ENCODE data around the gene P3H4. TPM values are rescaled to one million over a fixed set of nuclear protein-coding genes. Genes with fewer than 3 reads are reported as not detected.
A peak's percentile ranks its signal among the peaks of the same experiment; 100 is the strongest.
"Not testable (repeated sequence)": the region's sequence is repeated elsewhere in the genome, so short reads cannot be mapped to it uniquely, and the experiment has no call there.

The P3H4 gene
- total RNA-seq, 2 experiments from 2014 or later, result 1.2 to 1.5 TPM

DNA sequence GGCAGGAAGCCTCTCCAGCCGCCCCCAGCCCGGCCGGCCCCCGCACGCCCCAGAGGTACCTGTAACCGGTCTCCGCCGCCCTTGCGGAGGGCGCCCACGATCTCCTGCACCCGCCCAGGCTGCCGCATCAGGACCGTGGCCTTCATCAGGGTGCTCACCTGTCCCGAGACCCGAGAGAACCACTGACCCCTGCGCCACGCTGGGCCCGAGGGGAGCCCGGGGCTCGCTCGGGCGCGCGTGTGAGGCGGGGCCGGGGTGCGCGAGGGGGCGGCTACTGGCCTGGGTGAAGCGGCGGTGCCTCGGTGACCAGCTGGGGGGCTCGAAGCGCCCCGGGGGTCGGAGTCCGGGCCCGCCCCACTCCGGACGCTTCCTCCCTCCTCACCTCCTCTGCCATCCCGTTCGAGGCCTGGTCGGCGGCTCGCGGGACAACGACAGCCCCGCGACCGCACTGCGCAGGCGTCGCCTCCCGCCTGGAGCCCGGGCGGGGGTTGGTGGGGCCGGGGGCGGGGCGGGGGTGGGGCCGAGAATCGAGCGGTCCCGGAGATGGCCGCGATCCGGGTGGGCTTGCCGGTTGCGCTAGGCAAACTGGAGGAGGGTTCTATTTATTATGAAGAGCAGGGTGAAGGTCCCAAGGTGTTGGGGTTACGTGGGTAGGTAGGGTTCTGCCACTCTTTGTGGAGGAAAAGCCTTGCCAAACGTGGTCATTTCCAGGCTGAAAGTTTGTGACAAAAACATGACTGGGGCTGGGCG is 24.2 kb upstream of the P3H4 start, which contains the start of gene NT5C3B:
TSS of gene NT5C3B (minus strand) at position 433 of the 750 bp plus-strand sequence. CDS start at position 394, 39 bp downstream.
- Mint-ChIP-seq H3K27me3 (ENCODE audit: low read depth) (no peaks in the 10 kb centered on the region), H3K4me3 (peak within 1 kb of the TSS; percentile 80), H3K9me3 (no peaks in the 10 kb centered on the region), H3K36me3 (ENCODE audit: low read depth) (peaks cover 4% of the 10 kb centered on the region), H3K4me1 (ENCODE audit: low read depth) (peaks cover 16% of the 10 kb centered on the region), H3K27ac (peak within 1 kb of the TSS; percentile 8)
- CTCF ChIA-PET, result interaction anchor here (1.0 kb wide), 1 partner anchor 13 kb away, joined by 4 read pairs; no protein-coding TSS in a partner anchor
- intact Hi-C loops (cut with micrococcal nuclease), result loop anchor here (2.0 kb wide), 1 partner anchor 29 kb away; the partner anchor contains the start of gene KLHL11
- peak; percentile 52 for DNase-seq

DNA sequence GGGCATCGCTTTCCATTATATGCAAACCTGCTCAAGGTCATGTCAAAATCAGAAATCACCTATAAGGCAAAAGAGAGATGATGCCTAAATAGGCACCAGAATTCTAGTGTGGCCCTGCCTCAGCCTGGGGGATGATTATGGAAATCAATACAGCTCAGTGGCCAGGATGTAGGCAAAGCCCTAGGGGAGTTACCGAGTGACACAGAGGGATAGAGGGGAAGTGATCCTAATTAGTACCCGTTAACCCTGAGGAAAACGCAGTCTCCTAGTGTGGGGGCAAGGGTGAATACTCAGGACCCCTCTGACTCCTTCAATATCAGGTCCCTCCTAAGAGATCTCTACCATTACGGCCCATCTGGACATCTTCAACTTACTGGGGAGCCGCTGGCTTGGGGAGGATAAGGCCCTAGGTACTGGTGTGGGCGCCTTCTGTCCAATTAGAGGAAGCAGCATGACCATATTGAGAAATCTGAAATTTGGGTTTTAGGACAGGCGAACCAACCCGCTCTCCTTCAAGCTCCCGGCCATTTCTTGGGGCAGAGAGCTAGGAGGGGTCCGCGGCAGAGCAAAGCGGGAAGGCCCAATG is 23.6 kb upstream of the P3H4 start:
- Mint-ChIP-seq H3K4me3 (peak overlapping the region; percentile 77), H3K9me3 (no peaks in the 10 kb centered on the region), H3K27ac (peak overlapping the region; percentile 8), H3K27me3 (ENCODE audit: low read depth) (no peaks in the 10 kb centered on the region), H3K36me3 (ENCODE audit: low read depth) (peaks cover 6% of the 10 kb centered on the region), H3K4me1 (ENCODE audit: low read depth) (peaks cover 16% of the 10 kb centered on the region)
- no peak for DNase-seq
- CTCF ChIA-PET, result interaction anchor here (1.2 kb wide), 1 partner anchor 21 kb away, joined by 3 read pairs; no protein-coding TSS in a partner anchor
- intact Hi-C loops (cut with micrococcal nuclease), result no loop called here

DNA sequence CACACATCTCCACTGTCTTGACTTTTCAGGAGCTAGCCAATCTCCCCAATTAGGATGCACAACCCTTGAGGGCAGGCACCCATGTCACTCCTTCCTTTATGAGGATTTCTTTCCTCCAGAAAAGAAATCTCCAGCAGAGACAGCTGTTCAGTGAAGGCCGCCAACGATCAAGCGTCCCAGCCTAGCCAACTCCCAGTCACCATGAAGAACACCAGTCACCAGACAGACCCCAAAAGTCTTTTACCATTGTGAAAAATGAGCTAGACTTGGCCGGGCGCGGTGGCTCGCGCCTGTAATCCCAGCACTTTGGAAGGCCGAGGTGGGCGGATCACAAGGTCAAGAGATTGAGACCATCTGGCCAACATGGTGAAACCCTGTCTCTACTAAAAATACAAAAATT is 18.2 kb upstream of the P3H4 start:
- intact Hi-C loops (cut with micrococcal nuclease); H3K27ac Mint-ChIP-seq; H3K27me3 Mint-ChIP-seq (ENCODE audit: low read depth); DNase-seq; CTCF ChIA-PET; H3K9me3 Mint-ChIP-seq; H3K36me3 Mint-ChIP-seq (ENCODE audit: low read depth); H3K4me3 Mint-ChIP-seq; H3K4me1 Mint-ChIP-seq (ENCODE audit: low read depth): not testable (repeated sequence)

DNA sequence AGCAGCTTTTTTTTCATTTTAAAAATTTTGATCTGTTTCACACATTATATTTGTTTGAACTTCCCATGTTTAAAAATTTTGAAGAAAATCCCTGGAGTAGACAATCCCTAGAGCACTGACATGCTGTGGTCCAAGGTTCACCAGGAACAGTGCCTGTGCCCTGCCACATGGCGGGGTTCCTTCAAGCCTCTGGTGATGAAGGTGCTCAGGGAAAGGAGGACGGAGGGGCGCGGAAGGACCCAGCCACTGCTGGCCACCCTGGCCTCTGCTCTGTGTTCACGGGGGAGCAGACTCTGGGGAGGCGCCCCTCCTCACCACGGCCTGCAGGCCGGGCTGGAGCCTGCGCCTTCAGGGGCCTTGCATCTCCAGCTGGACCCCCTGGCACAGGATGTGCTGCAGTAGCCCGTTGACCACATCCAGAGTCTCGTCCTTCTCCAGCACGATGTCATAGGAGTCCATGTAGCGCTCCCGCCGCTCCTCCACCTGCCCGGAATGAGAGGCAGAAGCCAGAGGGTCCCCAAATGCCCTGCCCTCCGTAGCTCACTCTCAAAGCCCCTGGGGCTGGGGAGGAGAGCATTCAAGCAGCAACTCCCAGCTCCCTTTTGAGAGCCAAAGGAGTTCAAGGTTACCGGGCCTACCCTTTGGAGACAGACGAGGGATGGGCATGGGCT is 13.6 kb upstream of the P3H4 start:
- no peak for DNase-seq
- Mint-ChIP-seq H3K4me1 (ENCODE audit: low read depth) (no peaks in the 10 kb centered on the region), H3K9me3 (no peaks in the 10 kb centered on the region), H3K4me3 (no peak overlapping the region), H3K27me3 (ENCODE audit: low read depth) (no peaks in the 10 kb centered on the region), H3K36me3 (ENCODE audit: low read depth) (peaks cover 4% of the 10 kb centered on the region), H3K27ac (no peak overlapping the region)
- intact Hi-C loops (cut with micrococcal nuclease), result no loop called here
- CTCF ChIA-PET, result no interaction called here

DNA sequence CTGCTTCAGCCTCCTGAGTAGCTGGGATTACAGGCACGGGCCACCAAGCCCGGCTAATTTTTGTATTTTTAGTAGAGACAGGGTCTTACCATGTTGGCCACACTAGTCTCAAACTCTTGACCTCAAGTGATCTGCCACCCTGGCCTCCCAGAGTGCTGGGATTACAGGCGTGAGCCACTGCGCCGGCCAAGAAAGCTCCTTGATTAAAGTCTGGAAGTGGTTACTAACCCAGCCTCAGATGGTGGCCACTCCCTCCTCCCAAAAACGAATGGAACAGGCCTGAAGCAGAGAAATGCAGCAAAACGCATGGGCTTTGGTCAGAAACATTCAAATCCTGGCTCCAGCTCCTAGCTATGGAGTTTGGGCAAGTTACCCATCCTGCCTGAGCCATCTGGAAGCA is 12.3 kb upstream of the P3H4 start:
- intact Hi-C loops (cut with micrococcal nuclease), result no loop called here

DNA sequence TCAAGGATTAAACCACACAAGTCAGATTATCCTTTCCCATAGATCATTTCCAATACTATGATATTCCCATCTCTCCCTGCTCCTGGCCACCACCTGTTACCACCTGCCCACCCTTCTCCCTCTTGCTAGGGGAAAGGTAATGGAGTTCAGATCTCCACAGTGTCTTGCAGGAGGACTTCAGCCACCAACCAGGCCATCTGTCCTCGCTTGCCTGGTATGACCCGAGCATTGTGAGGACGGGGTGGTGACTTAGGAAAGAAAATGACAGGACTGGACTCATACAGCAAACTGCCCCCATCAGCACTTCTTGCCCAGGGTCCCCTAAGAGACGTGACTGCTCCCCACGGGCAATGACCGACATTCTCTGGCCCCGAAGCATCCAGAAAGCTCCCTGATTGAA is 11.8 kb upstream of the P3H4 start:
- H3K27me3 Mint-ChIP-seq (ENCODE audit: low read depth), result no peaks in the 10 kb centered on the region
- intact Hi-C loops (cut with micrococcal nuclease), result no loop called here
- H3K4me3 Mint-ChIP-seq, result no peak overlapping the region
- peaks cover 2% of the 10 kb centered on the region for H3K36me3 Mint-ChIP-seq (ENCODE audit: low read depth)
- H3K4me1 Mint-ChIP-seq (ENCODE audit: low read depth), result no peaks in the 10 kb centered on the region
- no peaks in the 10 kb centered on the region for H3K9me3 Mint-ChIP-seq
- DNase-seq, result no peak
- H3K27ac Mint-ChIP-seq, result no peak overlapping the region
- CTCF ChIA-PET, result interaction anchor here (1.0 to 1.2 kb wide), 3 partner anchors 12 to 22 kb away, joined by 3 to 4 read pairs (median 4); partner anchors contain the start of gene P3H4

More for the DNA sequence above, 12.3 kb upstream of the P3H4 start:
- H3K4me3 Mint-ChIP-seq, result no peak overlapping the region
- CTCF ChIA-PET, result interaction anchor here (1.0 to 1.2 kb wide), 3 partner anchors 13 to 22 kb away, joined by 3 to 4 read pairs (median 4); partner anchors contain the start of gene P3H4
- H3K4me1 Mint-ChIP-seq (ENCODE audit: low read depth), result no peaks in the 10 kb centered on the region
- H3K36me3 Mint-ChIP-seq (ENCODE audit: low read depth), result peaks cover 3% of the 10 kb centered on the region
- DNase-seq, result no peak
- no peaks in the 10 kb centered on the region for H3K9me3 Mint-ChIP-seq
- no peaks in the 10 kb centered on the region for H3K27me3 Mint-ChIP-seq (ENCODE audit: low read depth)
- no peak overlapping the region for H3K27ac Mint-ChIP-seq

DNA sequence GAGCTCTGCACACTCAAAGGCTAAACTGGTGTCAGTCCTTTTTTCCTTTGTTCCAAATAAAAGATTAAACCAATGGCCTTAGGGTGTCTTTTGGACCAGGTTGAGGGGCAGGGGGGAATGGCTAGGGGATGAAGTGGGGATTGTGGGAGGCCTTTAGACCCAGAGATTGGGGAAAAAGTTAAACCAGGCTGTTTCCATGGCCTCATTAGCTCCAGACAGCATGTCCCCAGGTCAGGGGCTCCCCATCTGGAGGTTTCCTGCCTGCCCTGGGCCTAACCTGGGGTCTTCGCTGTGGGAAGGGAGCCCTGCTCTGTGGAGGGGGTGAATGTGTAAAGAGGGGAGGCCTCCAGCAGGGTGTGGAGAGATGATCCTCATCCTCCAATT is 11.4 kb upstream of the P3H4 start:
- Mint-ChIP-seq H3K4me1 (ENCODE audit: low read depth) (no peaks in the 10 kb centered on the region), H3K9me3 (no peaks in the 10 kb centered on the region), H3K27ac (no peak overlapping the region), H3K36me3 (ENCODE audit: low read depth) (no peaks in the 10 kb centered on the region), H3K27me3 (ENCODE audit: low read depth) (no peaks in the 10 kb centered on the region), H3K4me3 (no peak overlapping the region)
- no peak for DNase-seq
- intact Hi-C loops (cut with micrococcal nuclease), result no loop called here
- CTCF ChIA-PET, result interaction anchor here (1.0 to 1.2 kb wide), 2 partner anchors 12 to 14 kb away, joined by 4 read pairs; partner anchors contain the start of gene P3H4

DNA sequence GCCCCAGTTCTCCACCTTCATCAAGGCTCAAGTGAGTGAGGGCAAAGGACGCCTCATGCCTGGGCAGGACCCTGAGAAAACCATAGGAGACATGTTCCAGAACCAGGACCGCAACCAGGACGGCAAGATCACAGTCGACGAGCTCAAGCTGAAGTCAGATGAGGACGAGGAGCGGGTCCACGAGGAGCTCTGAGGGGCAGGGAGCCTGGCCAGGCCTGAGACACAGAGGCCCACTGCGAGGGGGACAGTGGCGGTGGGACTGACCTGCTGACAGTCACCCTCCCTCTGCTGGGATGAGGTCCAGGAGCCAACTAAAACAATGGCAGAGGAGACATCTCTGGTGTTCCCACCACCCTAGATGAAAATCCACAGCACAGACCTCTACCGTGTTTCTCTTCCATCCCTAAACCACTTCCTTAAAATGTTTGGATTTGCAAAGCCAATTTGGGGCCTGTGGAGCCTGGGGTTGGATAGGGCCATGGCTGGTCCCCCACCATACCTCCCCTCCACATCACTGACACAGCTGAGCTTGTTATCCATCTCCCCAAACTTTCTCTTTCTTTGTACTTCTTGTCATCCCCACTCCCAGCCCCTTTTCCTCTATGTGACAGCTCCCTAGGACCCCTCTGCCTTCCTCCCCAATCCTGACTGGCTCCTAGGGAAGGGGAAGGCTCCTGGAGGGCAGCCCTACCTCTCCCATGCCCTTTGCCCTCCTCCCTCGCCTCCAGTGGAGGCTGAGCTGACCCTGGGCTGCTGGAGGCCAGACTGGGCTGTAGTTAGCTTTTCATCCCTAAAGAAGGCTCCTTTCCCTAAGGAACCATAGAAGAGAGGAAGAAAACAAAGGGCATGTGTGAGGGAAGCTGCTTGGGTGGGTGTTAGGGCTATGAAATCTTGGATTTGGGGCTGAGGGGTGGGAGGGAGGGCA is 10.7 kb upstream of the P3H4 start:
- no peaks in the 10 kb centered on the region for H3K4me1 Mint-ChIP-seq (ENCODE audit: low read depth)
- CTCF ChIA-PET, result interaction anchor here (0.6 to 1.2 kb wide), 2 partner anchors 14 to 54 kb away, joined by 3 to 4 read pairs; no protein-coding TSS in a partner anchor
- H3K27ac Mint-ChIP-seq, result no peak overlapping the region
- no peak for DNase-seq
- no peaks in the 10 kb centered on the region for H3K9me3 Mint-ChIP-seq
- no peaks in the 10 kb centered on the region for H3K36me3 Mint-ChIP-seq (ENCODE audit: low read depth)
- H3K4me3 Mint-ChIP-seq, result no peak overlapping the region
- no peaks in the 10 kb centered on the region for H3K27me3 Mint-ChIP-seq (ENCODE audit: low read depth)
- intact Hi-C loops (cut with micrococcal nuclease), result no loop called here

DNA sequence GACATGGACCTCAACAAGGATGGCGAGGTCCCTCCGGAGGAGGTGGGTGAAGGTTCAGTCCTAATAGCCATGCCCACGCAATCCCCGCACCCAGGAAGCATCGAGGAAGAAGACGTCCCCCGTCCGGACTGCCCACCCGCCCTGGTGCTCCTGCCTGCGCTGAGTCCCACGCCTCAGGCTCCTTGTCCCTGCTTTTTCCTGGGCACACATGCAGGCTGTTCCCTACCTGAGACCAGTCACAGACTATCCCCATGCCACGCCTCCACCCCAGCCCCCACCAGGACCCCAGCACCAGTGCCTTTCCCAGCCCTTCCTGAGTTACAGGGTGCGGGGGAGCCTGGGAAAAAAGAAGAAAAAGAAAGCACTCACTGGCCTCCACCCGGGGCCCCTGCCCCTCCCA is 10.0 kb upstream of the P3H4 start:
- H3K9me3 Mint-ChIP-seq, result no peaks in the 10 kb centered on the region
- CTCF ChIA-PET, result no interaction called here
- no peak overlapping the region for H3K4me3 Mint-ChIP-seq
- no peaks in the 10 kb centered on the region for H3K36me3 Mint-ChIP-seq (ENCODE audit: low read depth)
- H3K27ac Mint-ChIP-seq, result no peak overlapping the region
- DNase-seq, result no peak
- no peaks in the 10 kb centered on the region for H3K4me1 Mint-ChIP-seq (ENCODE audit: low read depth)
- H3K27me3 Mint-ChIP-seq (ENCODE audit: low read depth), result no peaks in the 10 kb centered on the region
- intact Hi-C loops (cut with micrococcal nuclease), result no loop called here

DNA sequence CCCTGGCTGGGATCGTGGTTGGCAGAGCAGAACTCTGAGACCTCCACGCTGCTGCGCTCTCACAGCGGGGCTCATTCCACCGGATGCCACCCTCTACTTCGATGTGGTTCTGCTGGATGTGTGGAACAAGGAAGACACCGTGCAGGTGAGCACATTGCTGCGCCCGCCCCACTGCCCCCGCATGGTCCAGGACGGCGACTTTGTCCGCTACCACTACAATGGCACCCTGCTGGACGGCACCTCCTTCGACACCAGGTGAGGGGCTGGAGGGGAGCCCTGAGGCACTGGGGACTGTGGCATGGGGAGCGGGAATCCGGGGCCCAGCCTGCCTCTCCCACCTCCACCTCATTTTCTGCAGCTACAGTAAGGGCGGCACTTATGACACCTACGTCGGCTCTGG is 6.3 kb upstream of the P3H4 start:
- DNase-seq, result no peak
- H3K9me3 Mint-ChIP-seq, result no peaks in the 10 kb centered on the region
- H3K4me1 Mint-ChIP-seq (ENCODE audit: low read depth), result peaks cover 3% of the 10 kb centered on the region
- H3K4me3 Mint-ChIP-seq, result no peak overlapping the region
- peaks cover 3% of the 10 kb centered on the region for H3K27me3 Mint-ChIP-seq (ENCODE audit: low read depth)
- intact Hi-C loops (cut with micrococcal nuclease), result no loop called here
- no peaks in the 10 kb centered on the region for H3K36me3 Mint-ChIP-seq (ENCODE audit: low read depth)
- no peak overlapping the region for H3K27ac Mint-ChIP-seq
- CTCF ChIA-PET, result no interaction called here

DNA sequence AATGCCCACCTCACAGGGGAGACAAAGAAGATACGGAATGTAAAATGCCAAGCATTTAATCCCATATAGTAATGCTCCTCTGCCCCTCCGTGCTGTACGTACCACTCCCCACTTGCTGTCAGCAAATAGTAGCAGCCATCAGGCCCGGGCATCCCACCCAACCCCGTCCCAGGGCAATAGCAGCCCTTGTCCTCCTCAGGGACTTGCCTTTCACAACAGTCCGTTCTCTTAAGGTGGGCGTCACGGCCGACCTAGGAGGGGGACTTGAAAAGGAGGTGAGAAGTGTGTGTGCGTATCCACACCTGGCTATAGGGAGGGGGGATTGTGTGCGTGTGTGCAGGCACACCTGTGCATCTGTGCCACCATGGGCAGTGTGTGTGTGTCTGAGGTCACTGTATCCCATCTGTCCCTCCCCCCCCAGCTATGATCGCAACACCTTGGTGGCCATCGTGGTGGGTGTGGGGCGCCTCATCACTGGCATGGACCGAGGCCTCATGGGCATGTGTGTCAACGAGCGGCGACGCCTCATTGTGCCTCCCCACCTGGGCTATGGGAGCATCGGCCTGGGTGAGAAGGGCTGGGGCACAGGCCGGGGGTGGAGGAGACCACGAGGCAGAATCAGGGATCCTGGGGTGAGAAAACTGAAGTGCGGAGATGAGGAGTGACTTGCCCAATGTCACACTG is 5.0 kb upstream of the P3H4 start:
- Mint-ChIP-seq H3K9me3 (no peaks in the 10 kb centered on the region), H3K4me3 (no peak overlapping the region), H3K27ac (no peak overlapping the region), H3K4me1 (ENCODE audit: low read depth) (peaks cover 8% of the 10 kb centered on the region), H3K36me3 (ENCODE audit: low read depth) (no peaks in the 10 kb centered on the region), H3K27me3 (ENCODE audit: low read depth) (peaks cover 10% of the 10 kb centered on the region)
- CTCF ChIA-PET, result no interaction called here
- no peak for DNase-seq
- intact Hi-C loops (cut with micrococcal nuclease), result no loop called here
